ENCODE results near the gene ATP7B. TPM values are rescaled to one million over a fixed set of nuclear protein-coding genes. Genes with fewer than 3 reads are reported as not detected.

The ATP7B gene
- 2.0 to 2.8 TPM (median 2.4 TPM) in 5 replicates for total RNA-seq (2022; extraction: Qiagen RNA extraction; ENCODE audit: low read depth)

DNA sequence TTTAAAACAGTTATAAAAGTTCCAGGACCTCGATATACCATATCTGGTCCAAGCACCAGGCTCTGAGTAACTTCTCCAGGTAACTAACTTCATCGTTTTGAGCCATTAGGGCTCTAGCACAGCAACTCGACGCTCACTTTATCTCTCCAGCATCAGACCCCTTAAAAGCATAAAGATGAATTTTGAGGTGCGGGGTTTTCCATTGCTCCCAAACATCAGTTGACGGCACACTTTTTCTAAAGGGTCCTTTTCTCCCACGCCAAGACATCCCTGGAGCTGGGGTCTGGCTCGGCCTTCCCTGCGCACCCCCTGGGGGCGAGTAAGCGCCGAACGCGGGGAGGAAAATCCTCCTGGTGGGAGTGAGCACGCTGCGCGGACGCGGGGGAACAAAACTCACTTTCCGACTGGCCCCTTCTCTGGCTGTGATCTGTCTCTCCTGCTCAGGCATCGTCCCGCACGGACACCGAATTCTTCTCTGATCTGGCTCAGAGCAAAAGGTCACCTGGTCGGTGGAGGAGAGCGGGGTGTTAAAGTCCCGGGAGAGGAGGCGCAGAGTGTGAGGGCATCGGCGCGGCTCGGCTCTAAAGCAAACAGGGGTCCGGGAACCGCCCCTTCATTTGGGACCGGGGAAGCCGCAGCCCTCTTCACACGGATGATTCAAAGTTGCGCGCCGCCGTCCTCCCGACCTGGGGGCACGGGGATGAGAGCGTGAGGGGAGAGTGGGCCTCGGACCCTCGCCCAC, at the start of gene ATP7B:
Gene ATP7B, minus strand, starts transcription at position 561 of the 742 bp plus-strand sequence. Its CDS starts 113 bp downstream, at position 448.

DNA sequence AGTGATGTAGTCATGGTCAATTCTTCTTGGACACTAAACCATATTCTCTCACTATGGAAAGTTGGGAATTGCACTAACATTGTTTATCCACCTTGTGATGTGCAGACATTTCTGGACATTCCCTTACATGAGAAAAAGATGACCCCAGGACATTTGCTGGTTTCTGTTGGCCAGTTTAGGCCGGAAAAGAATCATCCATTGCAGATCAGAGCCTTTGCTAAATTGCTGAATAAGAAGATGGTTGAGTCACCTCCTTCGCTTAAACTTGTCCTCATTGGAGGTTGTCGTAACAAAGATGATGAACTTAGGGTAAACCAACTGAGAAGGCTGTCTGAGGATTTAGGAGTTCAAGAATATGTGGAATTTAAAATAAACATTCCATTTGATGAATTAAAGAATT, 13.2 kb upstream of the ATP7B start, which contains the start of gene UTP14C:
Gene UTP14C, plus strand, starts transcription at position 211 of the 400 bp plus-strand sequence. CDS start 4,114 bp downstream, outside the sequence.

DNA sequence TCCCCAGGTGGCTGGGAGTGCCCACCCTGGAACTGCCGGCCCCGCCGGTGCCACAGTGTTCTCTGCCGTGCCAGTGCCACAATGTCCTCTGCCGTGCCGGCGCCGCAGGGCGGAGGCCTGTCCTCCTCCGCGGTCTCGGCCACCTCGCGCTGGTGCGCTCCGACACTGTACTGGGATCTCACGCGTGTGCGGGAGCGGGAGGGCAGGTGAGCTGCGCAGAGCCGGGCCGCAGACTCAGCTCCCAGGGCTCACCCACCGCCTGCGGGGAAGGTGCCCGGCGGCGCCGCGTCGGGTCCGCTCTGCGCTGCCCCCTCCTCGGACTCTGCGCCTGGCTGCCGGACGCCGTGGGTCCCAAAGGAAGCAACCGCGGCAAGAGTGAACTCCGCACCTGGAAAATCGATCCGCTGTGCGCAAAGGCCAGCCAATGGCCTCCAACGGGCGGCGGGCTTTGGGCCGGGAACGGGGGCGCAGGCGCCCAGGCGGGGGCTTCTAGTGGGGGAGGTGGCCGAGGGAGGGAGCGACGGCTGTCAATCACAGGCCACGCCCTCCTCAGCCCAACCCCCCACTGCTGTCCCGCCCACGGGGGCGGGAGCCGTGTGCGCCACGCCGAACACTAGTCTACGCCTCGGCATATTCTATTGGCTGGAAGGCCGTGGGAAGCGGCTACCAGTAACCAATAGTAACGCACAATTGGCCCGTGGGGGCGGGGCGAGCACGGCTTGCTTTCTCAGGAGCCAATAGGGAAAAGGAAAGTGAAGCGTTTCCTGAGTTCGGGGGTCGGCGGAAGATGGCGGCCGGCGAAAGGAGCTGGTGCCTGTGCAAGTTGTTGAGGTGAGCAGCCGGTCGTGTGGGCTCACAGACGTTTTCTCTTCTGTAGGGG, 622 bp upstream of the ATP7B start, which contains the start of gene ALG11:
Gene ALG11, plus strand, starts transcription at position 767 of the 880 bp plus-strand sequence. Its CDS starts 21 bp downstream, at position 788.

Other genes with a start within 250 kb of the ATP7B start
- gene DHRS12, start 207.3 kb downstream of the ATP7B start, total RNA-seq (2022; extraction: Qiagen RNA extraction; ENCODE audit: low read depth): 3.5 to 4.8 TPM (median 3.8 TPM) in 5 replicates
- not detected in 5 replicates for gene TMEM272, start 166.3 kb downstream of the ATP7B start, total RNA-seq (2022; extraction: Qiagen RNA extraction; ENCODE audit: low read depth)
- 0.07 to 0.14 TPM in 2 of 5 replicates, not detected in the others for gene CCDC70, start 149.5 kb downstream of the ATP7B start, total RNA-seq (2022; extraction: Qiagen RNA extraction; ENCODE audit: low read depth)
- 7.8 to 9.7 TPM (median 9.4 TPM) in 5 replicates for gene ALG11, start 948 bp upstream of the ATP7B start, total RNA-seq (2022; extraction: Qiagen RNA extraction; ENCODE audit: low read depth)
- 6.7 to 8.7 TPM (median 7.7 TPM) in 5 replicates for gene UTP14C, start 13.2 kb upstream of the ATP7B start, total RNA-seq (2022; extraction: Qiagen RNA extraction; ENCODE audit: low read depth)
- gene NEK5, start 117.6 kb upstream of the ATP7B start, total RNA-seq (2022; extraction: Qiagen RNA extraction; ENCODE audit: low read depth): 0.08 to 0.14 TPM (median 0.10 TPM) in 3 of 5 replicates, not detected in the others
- gene NEK3, start 148.1 kb upstream of the ATP7B start, total RNA-seq (2022; extraction: Qiagen RNA extraction; ENCODE audit: low read depth): 5.2 to 8.1 TPM (median 6.8 TPM) in 5 replicates

Measured in A549 treated with DMSO at 1 μM for 4 hours (cell line).